ELF-1 (cell line): ENCODE results near the gene OVOL2.
"Not testable (repeated sequence)": the region's sequence is repeated elsewhere in the genome, so short reads cannot be mapped to it uniquely, and the experiment has no call there.

Experiments used
- DNase-seq: peaks from one replicate; pipeline ENCODE4 v3.0.0-alpha.2; 2016; ENCODE audit warnings: low read depth, low spot score

Gene OVOL2

GRCh38 chr20:18057101-18057993, at the start of gene OVOL2:
Gene OVOL2, minus strand, starts transcription at chr20:18057916. Its CDS starts 282 bp downstream, at chr20:18057634.
- peak; percentile 81 for DNase-seq

DNA sequence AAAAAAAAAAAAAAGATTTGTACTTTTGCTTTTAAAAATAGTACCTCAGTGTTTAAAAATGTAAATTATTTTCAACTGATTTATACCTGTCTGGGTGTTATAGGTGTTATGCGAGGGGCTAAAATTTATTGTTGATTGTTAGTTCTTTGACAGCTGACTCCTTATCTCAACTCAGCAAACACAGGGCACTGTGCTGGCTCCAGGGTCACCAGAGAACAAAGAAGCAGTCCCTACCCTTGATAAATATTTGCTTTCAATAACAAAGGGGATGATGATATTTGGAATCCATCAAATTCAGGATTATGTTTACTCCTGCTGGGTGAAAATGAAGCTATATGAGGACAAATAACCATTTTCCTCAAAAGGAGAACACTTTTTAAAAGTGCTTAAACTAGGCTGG, 45.8 kb upstream of the OVOL2 start:
- no peak for DNase-seq

- peak; percentile 74 for DNase-seq
These were observed 43.6 kb upstream of the OVOL2 start for GRCh38 chr20:18101125-18101810.

DNA sequence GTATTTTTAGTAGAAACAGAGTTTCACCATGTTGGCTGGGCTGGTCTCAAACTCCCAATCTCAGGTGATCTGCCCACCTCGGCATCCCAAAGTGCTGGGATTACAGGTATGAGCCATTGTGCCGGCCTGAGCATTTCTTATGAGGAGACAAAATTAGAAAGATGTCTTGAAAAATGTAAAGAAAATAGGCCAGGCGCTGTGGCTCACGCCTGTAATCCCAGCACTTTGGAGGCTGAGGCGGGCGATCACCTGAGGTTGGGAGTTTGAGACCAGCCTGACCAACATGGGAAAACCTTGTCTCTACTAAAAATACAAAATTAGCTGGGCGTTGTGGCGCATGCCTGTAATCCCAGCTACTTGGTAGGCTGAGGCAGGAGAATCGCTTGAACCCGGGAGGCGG, 42.9 kb upstream of the OVOL2 start:
- not testable (repeated sequence) for DNase-seq

DNA sequence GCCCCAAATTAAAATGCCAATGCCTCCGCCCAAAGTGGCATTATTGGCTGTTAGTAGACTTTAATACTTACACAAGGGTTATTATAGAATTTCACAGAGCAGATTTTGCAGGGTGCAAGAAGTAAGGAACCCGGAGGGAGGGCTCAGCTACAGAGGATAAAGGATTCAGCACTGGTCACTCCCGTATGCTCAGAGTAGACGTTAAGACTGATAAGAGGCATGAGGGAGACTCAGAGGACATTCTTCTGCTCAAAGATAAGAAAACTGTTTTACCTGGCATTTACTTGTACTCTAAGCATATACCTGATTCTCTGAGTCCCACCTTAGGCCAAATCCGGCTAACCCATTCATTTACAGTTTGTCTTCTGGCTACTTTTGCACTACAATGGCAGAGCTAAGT, 36.5 kb upstream of the OVOL2 start:
- DNase-seq: no peak

- DNase-seq: no peak
These were observed 35.7 kb upstream of the OVOL2 start for GRCh38 chr20:18093388-18093787.

DNA sequence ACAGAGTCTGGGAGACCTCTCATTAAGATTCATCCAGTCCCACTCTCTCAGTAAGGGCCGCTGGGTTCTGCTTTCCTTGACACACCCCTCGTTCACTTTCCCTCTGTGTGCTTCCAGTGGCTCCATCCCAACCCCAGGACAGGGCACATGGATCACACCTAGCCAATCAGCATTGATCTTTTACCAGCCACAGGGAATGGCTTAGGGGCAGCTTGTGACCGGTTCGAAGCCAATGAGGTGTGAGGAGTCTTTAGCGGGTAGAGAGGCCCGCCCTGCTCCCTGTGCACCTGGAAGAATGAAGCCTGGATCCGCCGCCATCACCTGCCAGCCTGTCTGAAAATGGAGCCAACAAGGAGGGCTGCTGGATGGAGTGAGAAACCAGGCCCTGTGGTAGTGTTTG, 35.2 kb upstream of the OVOL2 start:
- peak; percentile 23 for DNase-seq

- no peak for DNase-seq
These were observed 33.9 kb upstream of the OVOL2 start for GRCh38 chr20:18091623-18092022.

DNA sequence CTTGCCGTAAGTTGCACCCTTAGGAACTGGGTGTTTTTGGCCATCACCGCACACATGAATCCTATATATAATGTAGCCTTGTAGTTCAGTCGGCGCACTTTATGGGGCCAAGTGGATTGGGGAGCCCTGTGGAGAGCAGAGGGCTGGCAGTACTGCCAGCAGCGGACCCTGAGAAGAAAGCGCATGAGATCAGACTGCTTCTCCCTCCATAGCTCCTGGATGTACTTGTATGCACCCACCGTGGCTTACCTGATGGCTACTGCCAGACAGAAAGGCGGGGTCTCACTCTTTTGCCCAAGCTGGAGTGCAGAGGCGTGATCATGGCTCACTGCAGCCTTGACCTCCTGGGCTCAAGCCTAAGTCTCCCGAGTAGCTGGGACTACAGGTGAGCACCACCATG, 32.8 kb upstream of the OVOL2 start:
- no peak for DNase-seq

GRCh38 chr20:18090044-18090443, 32.3 kb upstream of the OVOL2 start:
- DNase-seq: no peak

GRCh38 chr20:18088841-18089240, 31.1 kb upstream of the OVOL2 start:
- DNase-seq: not testable (repeated sequence)

- not testable (repeated sequence) for DNase-seq
These were observed 30.6 kb upstream of the OVOL2 start for GRCh38 chr20:18088298-18088697.

DNA sequence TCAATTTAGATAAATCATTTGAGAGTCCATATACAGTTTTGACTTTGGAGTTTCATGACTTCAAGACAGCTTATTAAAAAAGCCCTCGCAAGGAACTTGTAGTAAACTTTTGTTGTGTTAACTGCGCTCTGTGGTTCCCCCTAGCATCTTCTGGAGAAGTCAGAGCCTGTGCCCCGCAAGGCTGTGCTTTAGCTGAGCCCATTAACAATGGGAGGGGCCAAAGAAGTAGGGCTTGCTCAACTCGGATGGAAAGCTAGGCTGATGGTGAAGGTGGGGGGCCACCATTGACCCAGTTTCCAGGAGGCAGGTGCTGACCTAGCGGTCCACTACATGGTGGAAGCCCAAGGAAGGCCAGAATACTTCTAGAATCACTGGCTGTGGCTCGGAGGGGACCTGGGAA, 29.3 kb upstream of the OVOL2 start:
- DNase-seq: no peak

- not testable (repeated sequence) for DNase-seq
These were observed 23.1 kb upstream of the OVOL2 start for GRCh38 chr20:18080836-18081235.

GRCh38 chr20:18079756-18080353, 22.1 kb upstream of the OVOL2 start:
- no peak for DNase-seq

DNA sequence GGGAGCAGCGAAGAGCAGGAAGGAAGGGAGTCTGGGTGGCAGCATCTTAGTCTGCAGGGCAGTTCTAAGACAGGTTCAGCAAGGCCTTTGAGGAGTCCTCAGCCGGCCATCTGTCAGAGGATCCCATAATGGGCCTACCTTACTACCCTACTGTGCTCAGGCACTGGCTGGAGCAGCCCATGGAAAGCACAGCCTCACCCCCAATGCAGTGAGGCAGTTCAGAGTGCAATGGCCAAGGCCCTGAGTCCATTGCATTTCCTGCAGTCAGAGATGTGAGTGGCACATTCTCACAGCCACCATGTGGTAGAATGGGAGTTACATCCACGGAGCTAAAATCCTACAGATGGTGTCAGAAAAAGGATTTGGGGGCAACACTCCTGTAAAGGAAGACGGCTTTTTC, 19.4 kb upstream of the OVOL2 start:
- no peak for DNase-seq

DNA sequence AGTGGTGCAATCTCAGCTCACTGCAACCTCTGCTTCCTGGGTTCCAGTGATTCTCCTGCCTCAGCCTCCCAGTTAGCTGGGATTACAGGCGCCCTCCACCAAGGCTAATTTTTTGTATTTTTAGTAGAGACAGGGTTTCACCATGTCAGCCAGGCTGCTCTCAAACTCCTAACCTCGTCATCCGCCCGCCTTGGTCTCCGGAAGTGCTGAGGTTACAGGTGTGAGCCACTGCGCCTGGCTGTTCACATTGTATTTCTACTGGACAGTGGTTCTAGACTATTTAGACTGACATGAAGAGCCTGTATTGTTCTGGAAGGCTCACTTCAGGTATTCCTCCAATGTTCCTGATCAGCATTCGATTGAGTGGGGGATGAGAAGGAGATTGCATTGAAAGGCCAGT, 14.8 kb upstream of the OVOL2 start:
- no peak for DNase-seq

DNA sequence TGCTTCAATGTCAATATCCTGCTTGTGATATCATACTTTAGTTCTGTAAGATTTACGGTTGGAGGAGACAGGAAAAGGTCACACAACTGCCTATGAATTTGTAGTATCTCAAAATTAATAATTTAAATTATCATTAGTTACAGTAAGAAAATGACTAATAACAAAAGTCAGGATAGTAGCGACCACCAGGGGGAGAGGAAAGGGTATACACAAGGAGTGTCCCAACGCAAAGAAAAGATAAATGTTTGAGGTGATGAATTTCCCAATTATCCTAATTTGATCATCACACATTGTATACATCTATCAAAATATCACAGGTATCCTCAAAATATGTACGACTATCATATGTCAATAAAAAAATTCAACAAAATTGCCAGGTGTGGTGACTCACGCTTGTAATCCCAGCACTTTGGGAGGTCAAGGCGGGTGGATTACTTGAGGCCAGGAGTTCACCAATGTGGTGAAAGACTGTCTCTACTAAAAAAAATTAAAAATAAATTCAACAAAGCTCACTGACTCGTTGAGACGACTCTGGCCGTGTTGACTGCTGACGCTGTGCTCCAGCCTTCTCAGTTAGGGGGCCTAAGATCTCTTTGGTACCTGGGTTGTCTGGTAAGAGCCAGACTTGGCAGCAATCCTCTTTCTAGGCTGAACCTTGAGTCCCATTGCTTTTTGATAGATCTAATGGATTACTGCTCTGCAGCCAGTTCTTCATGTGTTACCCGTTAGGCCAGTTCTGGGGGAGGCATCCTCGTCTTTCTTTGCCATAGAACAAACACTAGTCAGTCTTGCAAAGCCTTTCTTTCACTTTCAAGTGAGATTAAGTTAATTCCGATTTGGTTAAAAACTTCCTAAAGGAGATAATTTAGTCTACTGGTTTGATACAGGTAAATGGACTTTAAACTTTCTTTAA, 9.0 kb upstream of the OVOL2 start:
- DNase-seq: no peak

DNA sequence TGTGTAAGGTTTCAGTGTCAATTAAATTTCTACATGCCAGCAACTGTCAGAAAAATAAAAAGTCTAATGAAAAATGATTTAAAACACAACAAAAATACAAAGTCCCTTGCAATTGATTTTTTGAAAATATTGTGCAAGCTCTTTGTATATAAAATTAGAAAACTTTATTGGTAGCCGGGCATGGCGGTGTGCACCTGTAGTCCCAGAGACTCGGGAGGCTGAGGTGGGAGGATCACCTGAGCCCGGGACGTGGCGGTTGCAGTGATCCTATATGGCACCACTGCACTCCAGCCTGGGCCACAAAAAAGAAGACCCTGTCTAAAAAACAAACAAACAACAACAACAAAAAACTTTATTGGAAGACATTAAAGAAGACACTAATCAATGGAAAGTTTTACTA, 6.0 kb upstream of the OVOL2 start:
- DNase-seq: no peak

DNA sequence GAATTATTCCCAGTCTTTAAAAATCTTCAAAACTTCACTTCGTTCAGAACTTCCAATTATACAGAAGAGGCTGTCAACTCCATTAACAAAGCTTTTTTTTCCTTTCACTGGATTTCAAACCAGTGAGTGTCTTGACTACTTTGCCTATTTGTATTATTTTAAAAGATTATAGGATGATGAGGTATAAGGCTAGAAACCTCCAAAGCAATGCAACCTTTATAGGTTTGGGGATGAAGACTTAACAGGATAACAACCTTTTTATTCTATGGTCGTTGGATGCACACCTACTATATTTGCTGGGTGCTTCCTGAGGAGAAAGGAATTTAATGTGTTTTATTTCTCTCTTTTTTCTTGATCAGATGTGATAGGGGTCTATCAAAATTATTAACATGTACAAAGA, 1.9 kb upstream of the OVOL2 start:
- DNase-seq: no peak

GRCh38 chr20:18058661-18059467, 1.1 kb upstream of the OVOL2 start:
- DNase-seq: peak; percentile 88
